Panc1 (cell line): Measurements from ENCODE around the gene ATR.
"Not testable (repeated sequence)": the region's sequence is repeated elsewhere in the genome, so short reads cannot be mapped to it uniquely, and the experiment has no call there.

Experiments
- POLR2AphosphoS5 ChIP-seq: IDR thresholded peaks from 2 replicates; pipeline ENCODE4 v1.6.1; 2012; ENCODE audit warnings: mild to moderate bottlenecking, low read depth, low read length, moderate library complexity
- TF ChIP-seq, protein P1 (sequence below), 2 experiments: IDR thresholded peaks; 2 replicates each; pipeline ENCODE4 v1.6.1; 2011 to 2012; ENCODE audit warnings: low read depth in 2 of 2, control low read depth in 1 of 2, low read length in 1 of 2, mild to moderate bottlenecking in 1 of 2, moderate library complexity in 1 of 2; ENCODE audit not compliant: insufficient read depth in 1 of 2
- TF ChIP-seq, protein P2 (sequence below): fragments of 450-650 bp; IDR thresholded peaks from 2 replicates; pipeline ENCODE4 v1.5.1; 2017; ENCODE audit warnings: mild to moderate bottlenecking

DNA sequence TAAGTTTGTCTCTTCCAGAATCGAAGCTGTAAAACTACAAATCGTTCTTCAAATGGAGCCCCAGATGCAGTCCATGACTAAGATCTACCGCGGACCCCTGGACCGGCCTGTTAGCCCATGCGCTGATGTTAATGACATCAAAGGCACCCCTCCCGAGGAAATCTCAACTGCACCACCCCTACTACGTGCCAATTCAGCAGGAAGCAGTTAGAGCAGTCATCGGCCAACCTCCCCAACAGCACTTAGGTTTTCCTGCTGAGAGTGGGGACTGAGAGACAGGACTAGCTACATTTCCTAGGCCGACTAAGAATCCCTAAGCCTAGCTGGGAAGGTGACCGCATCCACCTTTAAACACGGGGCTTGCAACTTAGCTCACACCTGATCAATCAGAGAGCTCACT lies 135.5 kb downstream of the ATR start:
- TF ChIP-seq, protein P1, sequence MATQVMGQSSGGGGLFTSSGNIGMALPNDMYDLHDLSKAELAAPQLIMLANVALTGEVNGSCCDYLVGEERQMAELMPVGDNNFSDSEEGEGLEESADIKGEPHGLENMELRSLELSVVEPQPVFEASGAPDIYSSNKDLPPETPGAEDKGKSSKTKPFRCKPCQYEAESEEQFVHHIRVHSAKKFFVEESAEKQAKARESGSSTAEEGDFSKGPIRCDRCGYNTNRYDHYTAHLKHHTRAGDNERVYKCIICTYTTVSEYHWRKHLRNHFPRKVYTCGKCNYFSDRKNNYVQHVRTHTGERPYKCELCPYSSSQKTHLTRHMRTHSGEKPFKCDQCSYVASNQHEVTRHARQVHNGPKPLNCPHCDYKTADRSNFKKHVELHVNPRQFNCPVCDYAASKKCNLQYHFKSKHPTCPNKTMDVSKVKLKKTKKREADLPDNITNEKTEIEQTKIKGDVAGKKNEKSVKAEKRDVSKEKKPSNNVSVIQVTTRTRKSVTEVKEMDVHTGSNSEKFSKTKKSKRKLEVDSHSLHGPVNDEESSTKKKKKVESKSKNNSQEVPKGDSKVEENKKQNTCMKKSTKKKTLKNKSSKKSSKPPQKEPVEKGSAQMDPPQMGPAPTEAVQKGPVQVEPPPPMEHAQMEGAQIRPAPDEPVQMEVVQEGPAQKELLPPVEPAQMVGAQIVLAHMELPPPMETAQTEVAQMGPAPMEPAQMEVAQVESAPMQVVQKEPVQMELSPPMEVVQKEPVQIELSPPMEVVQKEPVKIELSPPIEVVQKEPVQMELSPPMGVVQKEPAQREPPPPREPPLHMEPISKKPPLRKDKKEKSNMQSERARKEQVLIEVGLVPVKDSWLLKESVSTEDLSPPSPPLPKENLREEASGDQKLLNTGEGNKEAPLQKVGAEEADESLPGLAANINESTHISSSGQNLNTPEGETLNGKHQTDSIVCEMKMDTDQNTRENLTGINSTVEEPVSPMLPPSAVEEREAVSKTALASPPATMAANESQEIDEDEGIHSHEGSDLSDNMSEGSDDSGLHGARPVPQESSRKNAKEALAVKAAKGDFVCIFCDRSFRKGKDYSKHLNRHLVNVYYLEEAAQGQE (IDR thresholded peaks at IDR 0.05; ENCODE audit: insufficient read depth in 1 of 2, low read depth in 2 of 2, low read length in 1 of 2), result not testable (repeated sequence)
- TF ChIP-seq, protein P2, sequence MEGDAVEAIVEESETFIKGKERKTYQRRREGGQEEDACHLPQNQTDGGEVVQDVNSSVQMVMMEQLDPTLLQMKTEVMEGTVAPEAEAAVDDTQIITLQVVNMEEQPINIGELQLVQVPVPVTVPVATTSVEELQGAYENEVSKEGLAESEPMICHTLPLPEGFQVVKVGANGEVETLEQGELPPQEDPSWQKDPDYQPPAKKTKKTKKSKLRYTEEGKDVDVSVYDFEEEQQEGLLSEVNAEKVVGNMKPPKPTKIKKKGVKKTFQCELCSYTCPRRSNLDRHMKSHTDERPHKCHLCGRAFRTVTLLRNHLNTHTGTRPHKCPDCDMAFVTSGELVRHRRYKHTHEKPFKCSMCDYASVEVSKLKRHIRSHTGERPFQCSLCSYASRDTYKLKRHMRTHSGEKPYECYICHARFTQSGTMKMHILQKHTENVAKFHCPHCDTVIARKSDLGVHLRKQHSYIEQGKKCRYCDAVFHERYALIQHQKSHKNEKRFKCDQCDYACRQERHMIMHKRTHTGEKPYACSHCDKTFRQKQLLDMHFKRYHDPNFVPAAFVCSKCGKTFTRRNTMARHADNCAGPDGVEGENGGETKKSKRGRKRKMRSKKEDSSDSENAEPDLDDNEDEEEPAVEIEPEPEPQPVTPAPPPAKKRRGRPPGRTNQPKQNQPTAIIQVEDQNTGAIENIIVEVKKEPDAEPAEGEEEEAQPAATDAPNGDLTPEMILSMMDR, result not testable (repeated sequence)
- TF ChIP-seq POLR2AphosphoS5, result not testable (repeated sequence)
